Epithelial cell of proximal tubule (primary cell): ENCODE measurements around the gene ZNF563. TPM values are rescaled to one million over a fixed set of nuclear protein-coding genes. Genes with fewer than 3 reads are reported as not detected.

Experiments used
- DNase-seq: peaks from one replicate; pipeline ENCODE4 v3.0.0-alpha.2; 2011; ENCODE audit warnings: low read depth
- H3K4me3 ChIP-seq: 2 replicates; pipeline ENCODE4 v1.5.1; 2011; ENCODE audit warnings: low read depth, mild to moderate bottlenecking, low read length
- total RNA-seq: library from RNA; depleted of rRNA; stranded (reverse); fragments of >200 nt; gene quantifications from 2 replicates; pipeline ENCODE4 v1.2.3, GENCODE V29; 2015
- TF ChIP-seq, protein P1 (sequence below): conservative IDR thresholded peaks from 2 replicates; pipeline ENCODE4 v1.5.1; 2012; ENCODE audit warnings: low read depth, mild to moderate bottlenecking, low read length

ZNF563 gene
- total RNA-seq, 1 donor from 2014 or later = 9.7 TPM

DNA sequence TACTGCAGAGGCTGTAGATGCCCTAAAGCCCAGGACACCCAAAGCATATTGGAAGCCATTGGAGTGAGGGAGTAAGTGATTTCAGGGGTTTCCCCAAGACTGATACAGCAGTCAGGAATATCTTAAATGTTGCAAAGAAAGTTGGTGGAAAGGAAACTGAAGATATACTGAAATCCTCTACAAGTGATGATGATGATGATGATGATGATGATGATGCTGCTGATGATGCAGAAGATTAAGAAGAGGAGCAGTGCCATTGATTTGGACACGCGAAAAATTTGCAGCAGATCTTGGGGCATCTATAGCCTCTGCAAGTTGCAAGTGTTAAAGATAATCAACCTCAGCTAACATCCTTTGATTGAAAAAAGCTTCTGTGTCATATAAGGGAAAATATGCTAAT, 62.6 kb downstream of the ZNF563 start:
- TF ChIP-seq, protein P1, sequence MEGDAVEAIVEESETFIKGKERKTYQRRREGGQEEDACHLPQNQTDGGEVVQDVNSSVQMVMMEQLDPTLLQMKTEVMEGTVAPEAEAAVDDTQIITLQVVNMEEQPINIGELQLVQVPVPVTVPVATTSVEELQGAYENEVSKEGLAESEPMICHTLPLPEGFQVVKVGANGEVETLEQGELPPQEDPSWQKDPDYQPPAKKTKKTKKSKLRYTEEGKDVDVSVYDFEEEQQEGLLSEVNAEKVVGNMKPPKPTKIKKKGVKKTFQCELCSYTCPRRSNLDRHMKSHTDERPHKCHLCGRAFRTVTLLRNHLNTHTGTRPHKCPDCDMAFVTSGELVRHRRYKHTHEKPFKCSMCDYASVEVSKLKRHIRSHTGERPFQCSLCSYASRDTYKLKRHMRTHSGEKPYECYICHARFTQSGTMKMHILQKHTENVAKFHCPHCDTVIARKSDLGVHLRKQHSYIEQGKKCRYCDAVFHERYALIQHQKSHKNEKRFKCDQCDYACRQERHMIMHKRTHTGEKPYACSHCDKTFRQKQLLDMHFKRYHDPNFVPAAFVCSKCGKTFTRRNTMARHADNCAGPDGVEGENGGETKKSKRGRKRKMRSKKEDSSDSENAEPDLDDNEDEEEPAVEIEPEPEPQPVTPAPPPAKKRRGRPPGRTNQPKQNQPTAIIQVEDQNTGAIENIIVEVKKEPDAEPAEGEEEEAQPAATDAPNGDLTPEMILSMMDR = no peak
- DNase-seq = no peak
- no peak overlapping the region for H3K4me3 ChIP-seq

Other genes with a start within 250 kb of the ZNF563 start
- gene ZNF20, start 193.3 kb downstream of the ZNF563 start, total RNA-seq = 2.2 and 2.3 TPM in 2 replicates
- gene ZNF625, start 176.9 kb downstream of the ZNF563 start, total RNA-seq = 3.1 and 4.6 TPM in 2 replicates
- gene ZNF136, start 170.5 kb downstream of the ZNF563 start, total RNA-seq = 1.4 and 1.8 TPM in 2 replicates
- gene ZNF44, start 38.8 kb downstream of the ZNF563 start, total RNA-seq = 2.4 and 8.2 TPM in 2 replicates
- gene ZNF442, start 32.0 kb upstream of the ZNF563 start, total RNA-seq = 0.17 and 0.36 TPM in 2 replicates
- gene ZNF799, start 67.6 kb upstream of the ZNF563 start, total RNA-seq = 3.0 TPM in 2 replicates
- 4.3 and 7.3 TPM in 2 replicates for gene ZNF443, start 107.4 kb upstream of the ZNF563 start, total RNA-seq
- gene ZNF709, start 151.2 kb upstream of the ZNF563 start, total RNA-seq = 1.2 and 1.9 TPM in 2 replicates
- gene ZNF564, start 217.8 kb upstream of the ZNF563 start, total RNA-seq = 3.0 and 3.3 TPM in 2 replicates